Gastroesophageal sphincter (tissue), 4 donors: ENCODE data around the gene TMEM151A. TPM values are rescaled to one million over a fixed set of nuclear protein-coding genes. Genes with fewer than 3 reads are reported as not detected.

Source experiments
- ATAC-seq: fragments of 150-250 bp; one replicate; pipeline ENCODE4 v1.9.1; 2016; ENCODE audit warnings: mild to moderate bottlenecking, moderate library complexity
- H3K27ac ChIP-seq, 4 donors: fragments of 200-600 bp; sonication (generic) in 3 of 4; 1 replicate in 3 of 4; 2 replicates in 1 of 4; pipeline ENCODE4 v1.5.1; 2016 to 2019
- H3K27me3 ChIP-seq: fragments of 200-600 bp; sonication (generic); one replicate; pipeline ENCODE4 v1.5.1; 2019
- H3K36me3 ChIP-seq, 2 donors: fragments of 200-600 bp; sonication (generic); one replicate each; pipeline ENCODE4 v1.5.1; 2019; ENCODE audit warnings: control low read depth in 1 of 2
- H3K4me1 ChIP-seq, 3 donors: fragments of 200-600 bp; sonication (generic); 1 replicate in 2 of 3; 2 replicates in 1 of 3; pipeline ENCODE4 v1.5.1; 2016 to 2019; ENCODE audit warnings: control low read depth in 2 of 3
- H3K4me3 ChIP-seq, 2 donors: fragments of 200-600 bp; sonication (generic); one replicate each; pipeline ENCODE4 v1.5.1; 2019; ENCODE audit warnings: mild to moderate bottlenecking in 1 of 2, moderate library complexity in 1 of 2
- H3K9me3 ChIP-seq, 3 donors: fragments of 200-600 bp; sonication (generic); one replicate each; pipeline ENCODE4 v1.5.1; 2017 to 2019; ENCODE audit warnings: control low read depth in 2 of 3
- CTCF ChIP-seq, 4 experiments: fragments of 200-600 bp in 2 of 4; fragments of 450-650 bp in 2 of 4; sonication (generic) in 1 of 4; IDR thresholded peaks; one replicate each; pipeline ENCODE4 v1.5.1; 2017 to 2019; ENCODE audit warnings: antibody characterized with exemption in 4 of 4, mild to moderate bottlenecking in 2 of 4, moderate library complexity in 2 of 4
- EP300 ChIP-seq: sonication (generic); formaldehyde crosslinking; IDR thresholded peaks from one replicate; pipeline ENCODE4 v1.6.1; 2017; ENCODE audit warnings: antibody characterized with exemption, mild to moderate bottlenecking
- POLR2A ChIP-seq, 2 donors: fragments of 450-650 bp; IDR thresholded peaks; one replicate each; pipeline ENCODE4 v1.6.1; 2017; ENCODE audit warnings: antibody characterized with exemption in 2 of 2, mild to moderate bottlenecking in 2 of 2, moderate library complexity in 1 of 2
- POLR2AphosphoS5 ChIP-seq: sonication (generic); formaldehyde crosslinking; IDR thresholded peaks from one replicate; pipeline ENCODE4 v1.6.1; 2017; ENCODE audit warnings: antibody characterized with exemption
- WGBS, 2 donors: methylation state at CpG; one replicate each; pipeline ENCODE4 v1.1.5; 2018; ENCODE audit warnings: low coverage in 1 of 2; 5-methylcytosine and 5-hydroxymethylcytosine counted together
- total RNA-seq, 4 donors: library from RNA; depleted of rRNA; stranded (reverse); fragments of >200 nt; gene quantifications; one replicate each; pipeline ENCODE4 v1.1.0, GENCODE V29; 2016

TMEM151A gene
- total RNA-seq, 4 donors from 2014 or later: 0.66 TPM; not detected in 3

GRCh38 chr11:66311470-66311964 is 19.8 kb downstream of the TMEM151A start:
- no peak for ATAC-seq
- Histone ChIP-seq H3K4me3 (peak overlapping the region; percentile 33 to 55), H3K9me3 (no peaks in the 10 kb centered on the region), H3K27me3 (peaks cover 4% of the 10 kb centered on the region), H3K36me3 (no peaks in the 10 kb centered on the region), H3K27ac (peak overlapping the region in 3 of 4 donors; percentile 91 to 96 (median 92)), H3K4me1 (peaks cover 0 to 47% (median 12%) of the 10 kb centered on the region in 3 donors)
- TF ChIP-seq POLR2A (IDR thresholded peaks at IDR 0.05) (no peak), POLR2AphosphoS5 (no peak), CTCF (IDR thresholded peaks at IDR 0.05) (peak in 1 of 4 experiments; percentile 96)
- 0% methylated on average over 1 of the region's 26 CpGs; no CpG with 5 or more reads in 1 of the 2 donors for WGBS, 2 donors

- H3K27ac ChIP-seq: peak overlapping the region; percentile 47 to 96 (median 92)
- no peaks in the 10 kb centered on the region for H3K36me3 ChIP-seq
- ATAC-seq: peak; percentile 84
- peaks cover 10% of the 10 kb centered on the region for H3K27me3 ChIP-seq
- peak overlapping the region; percentile 33 to 55 for H3K4me3 ChIP-seq
- TF ChIP-seq EP300 (no peak), CTCF (IDR thresholded peaks at IDR 0.05) (peak in 3 of 4 experiments; percentile 45 to 96 (median 90)), POLR2A (IDR thresholded peaks at IDR 0.05) (no peak)
- peaks cover 0 to 53% (median 15%) of the 10 kb centered on the region in 3 donors for H3K4me1 ChIP-seq
- WGBS, 2 donors: 0% methylated on average over 3 to 4 of the region's 44 CpGs
- no peaks in the 10 kb centered on the region for H3K9me3 ChIP-seq
Observed at GRCh38 chr11:66311965-66312548, 20.4 kb downstream of the TMEM151A start.

- ATAC-seq: peak; percentile 89
- peak overlapping the region; percentile 47 to 96 (median 92) for H3K27ac ChIP-seq
- H3K36me3 ChIP-seq: no peaks in the 10 kb centered on the region
- H3K4me3 ChIP-seq: peak overlapping the region; percentile 33 to 55
- 0% methylated on average over 1 to 10 of the region's 52 CpGs for WGBS, 2 donors
- peaks cover 0 to 60% (median 22%) of the 10 kb centered on the region in 3 donors for H3K4me1 ChIP-seq
- TF ChIP-seq CTCF (IDR thresholded peaks at IDR 0.05) (peak in 1 of 4 experiments; percentile 7), POLR2AphosphoS5 (peak; percentile 29), EP300 (no peak), POLR2A (IDR thresholded peaks at IDR 0.05) (peak; percentile 45 to 57)
- H3K9me3 ChIP-seq: no peaks in the 10 kb centered on the region
- peaks cover 10% of the 10 kb centered on the region for H3K27me3 ChIP-seq
Observed at GRCh38 chr11:66312549-66313320, 21.0 kb downstream of the TMEM151A start.

DNA sequence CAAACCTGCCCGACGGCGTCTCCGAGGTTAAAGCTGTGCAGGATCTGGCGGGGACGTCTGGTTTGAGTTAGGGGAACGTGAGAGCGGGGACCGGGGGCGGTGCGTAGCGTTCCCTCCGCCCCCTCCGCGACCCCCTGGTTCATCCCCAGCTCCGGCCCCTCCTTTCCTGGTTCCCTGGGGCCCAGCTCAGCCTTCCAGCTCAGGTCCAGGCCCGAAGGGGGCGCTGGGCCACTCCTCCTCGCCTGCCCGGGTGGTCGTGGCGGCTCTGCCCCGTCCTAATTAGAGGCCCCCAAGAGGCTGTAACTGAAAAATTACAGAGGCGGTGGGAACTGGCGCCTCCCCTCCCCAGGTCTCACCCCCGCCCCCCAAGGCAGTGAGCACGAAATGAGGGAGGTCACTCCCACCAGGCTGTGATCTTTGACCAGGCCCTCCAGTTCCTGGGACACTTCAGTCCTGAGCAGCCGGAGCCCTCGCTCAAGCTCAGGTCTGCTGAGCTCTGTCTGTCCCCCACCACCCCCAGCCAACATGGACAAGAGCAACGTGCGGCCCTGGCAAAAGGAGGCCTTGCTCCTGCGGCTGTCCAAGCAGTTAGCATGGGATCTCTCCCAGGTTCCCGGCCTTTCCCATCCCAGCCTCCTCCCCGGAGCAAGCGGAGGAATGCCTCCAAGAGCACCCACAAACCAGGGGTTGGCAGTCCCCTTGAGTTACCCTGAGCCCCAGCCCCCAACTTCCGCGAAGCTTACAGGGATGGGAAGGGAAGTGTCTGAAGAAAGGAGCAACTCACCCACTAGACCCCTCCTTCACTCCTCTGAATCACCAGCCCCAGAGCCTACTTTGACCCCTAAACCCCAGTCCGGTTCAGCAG is 21.9 kb downstream of the TMEM151A start:
- 44 to 83% methylated on average over 3 to 5 of the region's 38 CpGs for WGBS, 2 donors
- Histone ChIP-seq H3K4me1 (peaks cover 0 to 68% (median 28%) of the 10 kb centered on the region in 3 donors), H3K4me3 (peak overlapping the region; percentile 7 to 55), H3K9me3 (no peaks in the 10 kb centered on the region), H3K27me3 (peaks cover 10% of the 10 kb centered on the region), H3K27ac (peak overlapping the region; percentile 21 to 96 (median 92)), H3K36me3 (no peaks in the 10 kb centered on the region)
- no peak for ATAC-seq
- no peak for TF ChIP-seq EP300
- no peak for TF ChIP-seq POLR2AphosphoS5
- TF ChIP-seq POLR2A (IDR thresholded peaks at IDR 0.05): no peak
- no peak for TF ChIP-seq CTCF (IDR thresholded peaks at IDR 0.05)
